ENCODE measurements around the gene TNRC18.

GRCh38 chr7:5452937-5453540 lies 29.4 kb upstream of the TNRC18 start:
- no peak for TF ChIP-seq RAD21 (IDR thresholded peaks at IDR 0.05; ENCODE audit: low read length)
- TF ChIP-seq, protein P1, sequence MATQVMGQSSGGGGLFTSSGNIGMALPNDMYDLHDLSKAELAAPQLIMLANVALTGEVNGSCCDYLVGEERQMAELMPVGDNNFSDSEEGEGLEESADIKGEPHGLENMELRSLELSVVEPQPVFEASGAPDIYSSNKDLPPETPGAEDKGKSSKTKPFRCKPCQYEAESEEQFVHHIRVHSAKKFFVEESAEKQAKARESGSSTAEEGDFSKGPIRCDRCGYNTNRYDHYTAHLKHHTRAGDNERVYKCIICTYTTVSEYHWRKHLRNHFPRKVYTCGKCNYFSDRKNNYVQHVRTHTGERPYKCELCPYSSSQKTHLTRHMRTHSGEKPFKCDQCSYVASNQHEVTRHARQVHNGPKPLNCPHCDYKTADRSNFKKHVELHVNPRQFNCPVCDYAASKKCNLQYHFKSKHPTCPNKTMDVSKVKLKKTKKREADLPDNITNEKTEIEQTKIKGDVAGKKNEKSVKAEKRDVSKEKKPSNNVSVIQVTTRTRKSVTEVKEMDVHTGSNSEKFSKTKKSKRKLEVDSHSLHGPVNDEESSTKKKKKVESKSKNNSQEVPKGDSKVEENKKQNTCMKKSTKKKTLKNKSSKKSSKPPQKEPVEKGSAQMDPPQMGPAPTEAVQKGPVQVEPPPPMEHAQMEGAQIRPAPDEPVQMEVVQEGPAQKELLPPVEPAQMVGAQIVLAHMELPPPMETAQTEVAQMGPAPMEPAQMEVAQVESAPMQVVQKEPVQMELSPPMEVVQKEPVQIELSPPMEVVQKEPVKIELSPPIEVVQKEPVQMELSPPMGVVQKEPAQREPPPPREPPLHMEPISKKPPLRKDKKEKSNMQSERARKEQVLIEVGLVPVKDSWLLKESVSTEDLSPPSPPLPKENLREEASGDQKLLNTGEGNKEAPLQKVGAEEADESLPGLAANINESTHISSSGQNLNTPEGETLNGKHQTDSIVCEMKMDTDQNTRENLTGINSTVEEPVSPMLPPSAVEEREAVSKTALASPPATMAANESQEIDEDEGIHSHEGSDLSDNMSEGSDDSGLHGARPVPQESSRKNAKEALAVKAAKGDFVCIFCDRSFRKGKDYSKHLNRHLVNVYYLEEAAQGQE (IDR thresholded peaks at IDR 0.05; ENCODE audit: low read depth, low read length) = no peak
- no peak for TF ChIP-seq MXI1 (IDR thresholded peaks at IDR 0.05; ENCODE audit: low read depth, low read length)
- TF ChIP-seq, protein P2, sequence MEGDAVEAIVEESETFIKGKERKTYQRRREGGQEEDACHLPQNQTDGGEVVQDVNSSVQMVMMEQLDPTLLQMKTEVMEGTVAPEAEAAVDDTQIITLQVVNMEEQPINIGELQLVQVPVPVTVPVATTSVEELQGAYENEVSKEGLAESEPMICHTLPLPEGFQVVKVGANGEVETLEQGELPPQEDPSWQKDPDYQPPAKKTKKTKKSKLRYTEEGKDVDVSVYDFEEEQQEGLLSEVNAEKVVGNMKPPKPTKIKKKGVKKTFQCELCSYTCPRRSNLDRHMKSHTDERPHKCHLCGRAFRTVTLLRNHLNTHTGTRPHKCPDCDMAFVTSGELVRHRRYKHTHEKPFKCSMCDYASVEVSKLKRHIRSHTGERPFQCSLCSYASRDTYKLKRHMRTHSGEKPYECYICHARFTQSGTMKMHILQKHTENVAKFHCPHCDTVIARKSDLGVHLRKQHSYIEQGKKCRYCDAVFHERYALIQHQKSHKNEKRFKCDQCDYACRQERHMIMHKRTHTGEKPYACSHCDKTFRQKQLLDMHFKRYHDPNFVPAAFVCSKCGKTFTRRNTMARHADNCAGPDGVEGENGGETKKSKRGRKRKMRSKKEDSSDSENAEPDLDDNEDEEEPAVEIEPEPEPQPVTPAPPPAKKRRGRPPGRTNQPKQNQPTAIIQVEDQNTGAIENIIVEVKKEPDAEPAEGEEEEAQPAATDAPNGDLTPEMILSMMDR (IDR thresholded peaks at IDR 0.05) = no peak
- no peak for TF ChIP-seq MEF2A (IDR thresholded peaks at IDR 0.05; ENCODE audit: borderline replicate concordance, low read depth)
- no peak for TF ChIP-seq TAF1 (IDR thresholded peaks at IDR 0.05; ENCODE audit: borderline replicate concordance, low read depth, low read length)
- TF ChIP-seq, protein P3, sequence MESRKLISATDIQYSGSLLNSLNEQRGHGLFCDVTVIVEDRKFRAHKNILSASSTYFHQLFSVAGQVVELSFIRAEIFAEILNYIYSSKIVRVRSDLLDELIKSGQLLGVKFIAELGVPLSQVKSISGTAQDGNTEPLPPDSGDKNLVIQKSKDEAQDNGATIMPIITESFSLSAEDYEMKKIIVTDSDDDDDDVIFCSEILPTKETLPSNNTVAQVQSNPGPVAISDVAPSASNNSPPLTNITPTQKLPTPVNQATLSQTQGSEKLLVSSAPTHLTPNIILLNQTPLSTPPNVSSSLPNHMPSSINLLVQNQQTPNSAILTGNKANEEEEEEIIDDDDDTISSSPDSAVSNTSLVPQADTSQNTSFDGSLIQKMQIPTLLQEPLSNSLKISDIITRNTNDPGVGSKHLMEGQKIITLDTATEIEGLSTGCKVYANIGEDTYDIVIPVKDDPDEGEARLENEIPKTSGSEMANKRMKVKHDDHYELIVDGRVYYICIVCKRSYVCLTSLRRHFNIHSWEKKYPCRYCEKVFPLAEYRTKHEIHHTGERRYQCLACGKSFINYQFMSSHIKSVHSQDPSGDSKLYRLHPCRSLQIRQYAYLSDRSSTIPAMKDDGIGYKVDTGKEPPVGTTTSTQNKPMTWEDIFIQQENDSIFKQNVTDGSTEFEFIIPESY (IDR thresholded peaks at IDR 0.05; ENCODE audit: borderline replicate concordance, low read depth) = no peak
- TF ChIP-seq FOSL2 (IDR thresholded peaks at IDR 0.05; ENCODE audit: borderline replicate concordance, low read depth) = no peak
- no peak for TF ChIP-seq NRF1 (IDR thresholded peaks at IDR 0.05; ENCODE audit: low read depth, low read length)
- TF ChIP-seq EP300 (IDR thresholded peaks at IDR 0.05; ENCODE audit: borderline replicate concordance in 1 of 2, low read depth in 1 of 2, low read length in 1 of 2) = no peak
- no peak for TF ChIP-seq POLR2AphosphoS5 (IDR thresholded peaks at IDR 0.05; ENCODE audit: low read depth, low read length)

Measured in SK-N-SH (cell line).